Liver (tissue), 3 donors: ENCODE results near the gene HMGCS1.

Experiments
- EGR1 ChIP-seq, 2 donors: IDR thresholded peaks; 2 replicates each; pipeline ENCODE4 v1.6.1; 2016 to 2018; ENCODE audit warnings: antibody characterized with exemption in 2 of 2, low read depth in 2 of 2
- GABPA ChIP-seq, 2 donors: IDR thresholded peaks in 1 of 2; conservative IDR thresholded peaks in 1 of 2; 2 replicates each; pipeline ENCODE4 v1.6.1; 2016; ENCODE audit warnings: antibody characterized with exemption in 2 of 2, mild to moderate bottlenecking in 1 of 2, moderate library complexity in 1 of 2
- HNF4A ChIP-seq, 2 donors: conservative IDR thresholded peaks; 2 replicates each; pipeline ENCODE4 v1.6.1; 2016; ENCODE audit warnings: antibody characterized with exemption in 2 of 2, mild to moderate bottlenecking in 2 of 2
- RAD21 ChIP-seq, 2 donors: IDR thresholded peaks; 2 replicates each; pipeline ENCODE4 v1.6.1; 2016; ENCODE audit warnings: antibody characterized with exemption in 2 of 2, mild to moderate bottlenecking in 2 of 2
- RXRA ChIP-seq, 2 donors: IDR thresholded peaks; 2 replicates each; pipeline ENCODE4 v1.6.1; 2017 to 2018; ENCODE audit warnings: antibody characterized with exemption in 2 of 2, mild to moderate bottlenecking in 1 of 2
- SP1 ChIP-seq: IDR thresholded peaks from 2 replicates; pipeline ENCODE4 v1.6.1; 2018; ENCODE audit warnings: antibody characterized with exemption, mild to moderate bottlenecking
- TAF1 ChIP-seq: conservative IDR thresholded peaks from 2 replicates; pipeline ENCODE4 v1.6.1; 2016; ENCODE audit warnings: antibody characterized with exemption, mild to moderate bottlenecking
- YY1 ChIP-seq: IDR thresholded peaks from 2 replicates; pipeline ENCODE4 v1.6.1; 2016; ENCODE audit warnings: antibody characterized with exemption, mild to moderate bottlenecking
- TF ChIP-seq, protein P1 (sequence below): fragments of 150-350 bp; IDR thresholded peaks from 2 replicates; pipeline ENCODE4 v1.5.1; 2017; ENCODE audit warnings: improper control_type of control experiment, low read depth, low read length; ENCODE audit not compliant: missing input control
- TF ChIP-seq, protein P2 (sequence below): IDR thresholded peaks from 2 replicates; pipeline ENCODE4 v1.6.1; 2016; ENCODE audit warnings: antibody characterized with exemption
- TF ChIP-seq, protein P3 (sequence below): IDR thresholded peaks from 2 replicates; pipeline ENCODE4 v1.6.1; 2016; ENCODE audit warnings: antibody characterized with exemption, mild to moderate bottlenecking
- TF ChIP-seq, protein P4 (sequence below): IDR thresholded peaks from 2 replicates; pipeline ENCODE4 v1.6.1; 2016; ENCODE audit warnings: antibody characterized with exemption
- donor health status: healthy.
- donor health status: healthy.

DNA sequence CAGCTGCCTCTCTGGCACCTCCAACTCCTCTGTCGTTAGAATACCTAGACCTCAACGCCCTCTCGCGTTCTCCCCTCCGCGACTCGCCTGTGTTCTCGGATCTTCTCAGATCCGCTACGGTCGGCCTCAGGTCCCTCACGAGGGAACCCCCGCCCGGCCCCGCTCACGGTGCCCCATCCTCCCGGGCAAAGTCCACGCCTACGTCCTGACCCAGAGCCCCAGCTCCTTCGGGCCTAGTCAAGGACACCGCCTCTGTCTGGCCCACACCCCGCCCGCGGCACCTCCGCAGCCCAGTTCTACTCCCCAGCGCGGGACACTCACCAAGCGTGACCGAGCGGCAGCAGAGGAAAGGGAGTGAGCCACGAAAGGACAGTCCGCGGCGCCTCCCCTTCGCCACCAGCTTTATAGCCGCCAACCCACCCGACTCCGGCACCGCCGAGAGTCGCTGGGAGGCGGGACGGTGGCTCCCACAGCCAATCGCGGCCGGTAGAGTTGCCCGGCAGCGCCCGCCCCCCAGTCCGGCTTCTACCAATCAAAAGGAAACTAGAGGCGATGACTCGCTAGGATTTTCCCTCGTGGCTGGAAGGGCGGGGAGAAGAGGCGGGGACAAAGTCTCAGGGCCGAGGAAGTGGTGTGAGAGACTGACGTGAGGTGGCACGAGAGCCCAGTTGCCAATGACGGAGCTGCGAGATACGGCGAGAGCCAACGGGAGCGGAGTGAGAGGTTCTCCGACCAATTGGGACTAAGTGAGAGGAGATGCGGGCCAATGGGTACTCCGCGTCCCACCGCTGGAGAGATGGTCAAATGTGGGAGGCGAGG is at the start of gene HMGCS1:
- TF ChIP-seq, protein P1, sequence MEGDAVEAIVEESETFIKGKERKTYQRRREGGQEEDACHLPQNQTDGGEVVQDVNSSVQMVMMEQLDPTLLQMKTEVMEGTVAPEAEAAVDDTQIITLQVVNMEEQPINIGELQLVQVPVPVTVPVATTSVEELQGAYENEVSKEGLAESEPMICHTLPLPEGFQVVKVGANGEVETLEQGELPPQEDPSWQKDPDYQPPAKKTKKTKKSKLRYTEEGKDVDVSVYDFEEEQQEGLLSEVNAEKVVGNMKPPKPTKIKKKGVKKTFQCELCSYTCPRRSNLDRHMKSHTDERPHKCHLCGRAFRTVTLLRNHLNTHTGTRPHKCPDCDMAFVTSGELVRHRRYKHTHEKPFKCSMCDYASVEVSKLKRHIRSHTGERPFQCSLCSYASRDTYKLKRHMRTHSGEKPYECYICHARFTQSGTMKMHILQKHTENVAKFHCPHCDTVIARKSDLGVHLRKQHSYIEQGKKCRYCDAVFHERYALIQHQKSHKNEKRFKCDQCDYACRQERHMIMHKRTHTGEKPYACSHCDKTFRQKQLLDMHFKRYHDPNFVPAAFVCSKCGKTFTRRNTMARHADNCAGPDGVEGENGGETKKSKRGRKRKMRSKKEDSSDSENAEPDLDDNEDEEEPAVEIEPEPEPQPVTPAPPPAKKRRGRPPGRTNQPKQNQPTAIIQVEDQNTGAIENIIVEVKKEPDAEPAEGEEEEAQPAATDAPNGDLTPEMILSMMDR, result no peak
- peak; percentile 87 for TF ChIP-seq YY1
- TF ChIP-seq RXRA (IDR thresholded peaks at IDR 0.05), result peak in 1 of 2 donors; percentile 34
- TF ChIP-seq, protein P2, sequence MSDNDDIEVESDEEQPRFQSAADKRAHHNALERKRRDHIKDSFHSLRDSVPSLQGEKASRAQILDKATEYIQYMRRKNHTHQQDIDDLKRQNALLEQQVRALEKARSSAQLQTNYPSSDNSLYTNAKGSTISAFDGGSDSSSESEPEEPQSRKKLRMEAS, result peak; percentile 71
- TF ChIP-seq TAF1, result peak; percentile 96
- TF ChIP-seq HNF4A (conservative IDR thresholded peaks at IDR 0.05), result peak; percentile 68 to 78
- peak in 1 of 2 donors; percentile 47 for TF ChIP-seq EGR1 (IDR thresholded peaks at IDR 0.05; ENCODE audit: low read depth in 2 of 2)
- TF ChIP-seq, protein P3, sequence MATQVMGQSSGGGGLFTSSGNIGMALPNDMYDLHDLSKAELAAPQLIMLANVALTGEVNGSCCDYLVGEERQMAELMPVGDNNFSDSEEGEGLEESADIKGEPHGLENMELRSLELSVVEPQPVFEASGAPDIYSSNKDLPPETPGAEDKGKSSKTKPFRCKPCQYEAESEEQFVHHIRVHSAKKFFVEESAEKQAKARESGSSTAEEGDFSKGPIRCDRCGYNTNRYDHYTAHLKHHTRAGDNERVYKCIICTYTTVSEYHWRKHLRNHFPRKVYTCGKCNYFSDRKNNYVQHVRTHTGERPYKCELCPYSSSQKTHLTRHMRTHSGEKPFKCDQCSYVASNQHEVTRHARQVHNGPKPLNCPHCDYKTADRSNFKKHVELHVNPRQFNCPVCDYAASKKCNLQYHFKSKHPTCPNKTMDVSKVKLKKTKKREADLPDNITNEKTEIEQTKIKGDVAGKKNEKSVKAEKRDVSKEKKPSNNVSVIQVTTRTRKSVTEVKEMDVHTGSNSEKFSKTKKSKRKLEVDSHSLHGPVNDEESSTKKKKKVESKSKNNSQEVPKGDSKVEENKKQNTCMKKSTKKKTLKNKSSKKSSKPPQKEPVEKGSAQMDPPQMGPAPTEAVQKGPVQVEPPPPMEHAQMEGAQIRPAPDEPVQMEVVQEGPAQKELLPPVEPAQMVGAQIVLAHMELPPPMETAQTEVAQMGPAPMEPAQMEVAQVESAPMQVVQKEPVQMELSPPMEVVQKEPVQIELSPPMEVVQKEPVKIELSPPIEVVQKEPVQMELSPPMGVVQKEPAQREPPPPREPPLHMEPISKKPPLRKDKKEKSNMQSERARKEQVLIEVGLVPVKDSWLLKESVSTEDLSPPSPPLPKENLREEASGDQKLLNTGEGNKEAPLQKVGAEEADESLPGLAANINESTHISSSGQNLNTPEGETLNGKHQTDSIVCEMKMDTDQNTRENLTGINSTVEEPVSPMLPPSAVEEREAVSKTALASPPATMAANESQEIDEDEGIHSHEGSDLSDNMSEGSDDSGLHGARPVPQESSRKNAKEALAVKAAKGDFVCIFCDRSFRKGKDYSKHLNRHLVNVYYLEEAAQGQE, result peak; percentile 92
- peak in 1 of 2 donors; percentile 78 for TF ChIP-seq GABPA (IDR thresholded peaks at IDR 0.05 in 1 of 2, conservative IDR thresholded peaks at IDR 0.05 in 1 of 2)
- TF ChIP-seq, protein P4, sequence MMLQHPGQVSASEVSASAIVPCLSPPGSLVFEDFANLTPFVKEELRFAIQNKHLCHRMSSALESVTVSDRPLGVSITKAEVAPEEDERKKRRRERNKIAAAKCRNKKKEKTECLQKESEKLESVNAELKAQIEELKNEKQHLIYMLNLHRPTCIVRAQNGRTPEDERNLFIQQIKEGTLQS, result no peak
- TF ChIP-seq RAD21 (IDR thresholded peaks at IDR 0.05), result peak in 1 of 2 donors; percentile 23
- TF ChIP-seq SP1, result peak; percentile 98
